ENCODE results near the gene NDUFC2.
"Not testable (repeated sequence)": the region's sequence is repeated elsewhere in the genome, so short reads cannot be mapped to it uniquely, and the experiment has no call there.

The NDUFC2 gene

DNA sequence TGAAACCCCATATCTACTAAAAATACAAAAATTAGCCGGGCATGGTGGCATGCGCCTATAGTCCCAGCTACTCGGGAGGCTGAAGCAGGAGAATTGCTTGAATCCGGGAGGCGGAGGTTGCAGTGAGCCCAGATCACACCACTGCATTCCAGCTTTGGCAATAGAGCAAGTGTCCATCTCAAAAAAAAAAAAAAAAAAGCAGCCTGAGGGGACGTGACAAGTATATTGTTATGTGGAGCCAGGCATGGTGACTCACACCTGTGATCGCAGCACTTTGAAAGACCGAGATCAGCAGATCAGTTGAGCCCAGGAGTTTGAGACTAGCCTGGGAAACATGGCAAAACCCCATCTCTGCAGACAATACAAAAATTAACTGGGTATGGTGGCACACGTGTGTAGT, 51.2 kb downstream of the NDUFC2 start:
- not testable (repeated sequence) for DNase-seq

DNA sequence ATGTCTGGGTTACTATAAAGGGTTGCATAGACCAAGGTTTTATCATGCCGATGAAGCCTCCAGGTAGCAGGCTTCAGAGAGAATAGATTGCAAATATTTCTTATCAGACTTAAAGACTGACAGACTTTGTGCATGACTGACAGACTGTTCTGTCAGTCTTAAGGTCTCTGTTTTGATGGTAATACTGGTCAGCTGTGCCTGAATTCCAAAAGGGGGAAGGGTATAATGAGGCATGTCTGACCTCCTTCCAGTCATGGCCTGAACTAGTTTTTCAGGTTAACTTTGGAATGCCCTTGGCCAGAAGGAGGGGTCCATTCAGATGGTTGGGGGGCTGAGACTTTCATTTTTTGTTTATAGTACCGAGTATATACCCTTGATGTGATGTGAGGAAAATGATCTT, 51.9 kb downstream of the NDUFC2 start:
- DNase-seq, result no peak

DNA sequence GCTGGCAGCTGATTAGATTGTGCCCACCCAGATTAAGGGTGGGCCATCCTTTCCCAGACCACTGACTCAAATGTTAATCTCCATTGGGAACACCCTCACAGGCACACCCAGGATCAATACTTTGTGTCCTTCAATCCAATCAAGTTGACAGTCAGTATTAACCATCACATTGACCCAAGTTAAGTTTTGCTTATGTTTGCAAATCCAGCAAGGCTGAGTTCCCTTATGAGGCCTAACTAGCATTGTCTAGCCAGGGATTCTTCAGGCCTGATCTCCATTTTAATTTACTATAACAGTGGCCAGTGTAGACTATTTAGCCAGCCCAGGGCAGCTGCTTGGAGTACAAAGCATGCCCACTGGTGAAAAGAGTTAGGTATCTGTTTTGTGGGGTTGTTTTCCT, 54.3 kb downstream of the NDUFC2 start:
- DNase-seq, result no peak

DNA sequence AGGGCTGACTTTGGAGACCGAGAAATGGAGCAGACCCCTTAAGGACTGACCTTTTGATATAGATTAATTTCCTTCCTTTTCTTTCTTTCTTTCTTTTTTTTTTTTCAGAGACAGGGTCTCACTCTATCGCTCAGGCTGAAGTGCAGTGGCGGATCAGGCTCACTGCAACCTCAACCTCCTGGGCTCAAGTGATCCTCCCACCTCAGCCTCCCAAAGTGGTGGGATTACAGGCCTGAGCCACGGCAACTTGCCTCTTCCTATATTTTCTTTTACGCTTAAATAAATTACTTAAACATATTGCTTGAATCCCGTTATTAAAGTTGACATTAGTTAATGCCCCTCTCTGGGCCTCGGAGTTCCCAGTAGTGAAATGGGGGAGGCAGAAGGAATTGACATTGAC, 56.2 kb downstream of the NDUFC2 start:
- no peak for DNase-seq

DNA sequence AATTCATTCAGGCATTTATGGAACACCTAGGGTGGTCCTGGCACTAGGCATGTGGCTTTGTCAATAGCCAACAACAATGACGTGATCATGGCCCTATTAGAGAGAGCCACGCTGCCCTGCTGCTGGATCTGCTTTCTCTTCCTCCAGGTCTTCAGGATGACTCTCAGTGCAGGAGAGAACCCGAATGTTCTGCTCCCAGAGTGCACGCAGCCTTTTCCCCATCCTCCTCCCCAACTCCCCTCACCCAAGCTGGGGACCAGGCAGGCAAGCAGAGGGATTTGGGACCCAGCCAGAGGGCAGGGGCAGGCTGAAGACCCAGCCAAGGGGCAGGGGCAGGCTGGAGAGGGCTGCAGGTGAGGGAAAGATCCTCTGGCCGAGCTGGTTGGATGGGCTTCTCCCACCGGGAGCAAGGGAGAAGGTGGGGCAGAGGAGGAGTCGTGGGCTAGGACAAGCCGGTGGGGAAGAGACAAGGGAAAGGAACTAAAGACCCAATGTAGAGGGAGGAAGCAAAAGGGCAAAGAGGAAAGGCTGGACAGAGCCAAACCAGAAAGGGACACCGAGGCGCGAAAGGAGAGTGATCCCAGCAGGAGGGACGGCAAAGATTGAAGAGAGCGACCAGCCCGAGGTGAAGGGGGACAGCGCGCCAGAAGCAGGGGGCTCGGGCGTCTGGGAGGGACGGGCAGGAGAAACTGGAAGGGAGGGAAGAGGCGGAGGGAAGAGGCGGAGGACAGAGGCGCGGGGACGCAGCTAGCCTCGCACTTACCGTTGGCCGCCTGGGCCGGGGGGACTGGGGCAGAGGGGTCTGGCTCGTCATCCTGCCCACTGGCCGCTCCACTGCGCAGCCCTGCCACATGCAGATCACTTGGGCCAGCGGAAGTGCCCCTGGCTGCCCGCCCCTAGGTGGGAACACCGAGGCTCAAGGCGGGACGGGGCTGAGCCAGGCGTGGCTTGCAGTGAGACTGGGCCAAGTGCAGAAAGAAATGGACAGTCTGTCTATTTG, 57.0 kb downstream of the NDUFC2 start, which contains the start of gene KCTD14:
Gene KCTD14 (minus strand): TSS at position 880 of the 1,000 bp plus-strand sequence. CDS start 27 bp downstream, at position 853.
- DNase-seq, result no peak

DNA sequence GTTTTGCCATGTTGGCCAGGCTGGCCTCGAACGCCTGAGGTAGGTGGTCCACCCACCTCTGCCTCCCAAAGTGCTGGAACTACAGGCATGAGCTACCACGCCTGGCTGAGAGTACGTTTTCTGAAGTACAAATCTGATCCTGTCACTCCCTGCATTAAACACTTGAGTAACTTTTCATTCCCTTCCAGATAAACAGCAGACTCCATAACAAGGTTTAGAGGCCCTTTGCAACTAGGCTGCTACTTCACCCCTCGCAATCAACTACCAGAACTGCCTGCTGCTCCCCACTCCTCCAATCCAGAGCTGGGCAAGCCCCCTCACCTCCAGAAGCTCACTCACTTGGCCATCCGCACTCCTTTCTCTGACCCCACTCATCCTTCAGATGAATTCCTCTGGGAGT, 58.1 kb downstream of the NDUFC2 start:
- DNase-seq, result no peak

DNA sequence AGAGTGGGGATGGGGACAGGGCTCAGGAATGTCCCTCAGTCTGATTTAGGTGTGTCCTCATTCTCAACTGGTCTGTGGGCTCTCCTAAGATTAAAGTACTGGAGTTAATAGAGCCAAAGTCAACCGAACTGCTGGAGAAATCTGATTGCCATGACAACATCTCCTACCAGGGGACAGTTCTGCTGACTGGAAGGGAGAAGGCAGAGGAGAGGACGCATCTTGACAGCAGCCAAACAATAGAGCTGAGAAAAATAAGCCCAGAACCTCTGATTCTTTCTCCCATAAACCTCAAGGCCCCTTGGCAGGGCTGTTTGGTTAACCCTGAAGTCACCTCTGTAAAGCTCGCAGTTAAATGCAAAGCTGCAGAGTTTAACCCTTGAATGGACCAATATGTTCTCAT, 59.4 kb downstream of the NDUFC2 start:
- no peak for DNase-seq

DNA sequence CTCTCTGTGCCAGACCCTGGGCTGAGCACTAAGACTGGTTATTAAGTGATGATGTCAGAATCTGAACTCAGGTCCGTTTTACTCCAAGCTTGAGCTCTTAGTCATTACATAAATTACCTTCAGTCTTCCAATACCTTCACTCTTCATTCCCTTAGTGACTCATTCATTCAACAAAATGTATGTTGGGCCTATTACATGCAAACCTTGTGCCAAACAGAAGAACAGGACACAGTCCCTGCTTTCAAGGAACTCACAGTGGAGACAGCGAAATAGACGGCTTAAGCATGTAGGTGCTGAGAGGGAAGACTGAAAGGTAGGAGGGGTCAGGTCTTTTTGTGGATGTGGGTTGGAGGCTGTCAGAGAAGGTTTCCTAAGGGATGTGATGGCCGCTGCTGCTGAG, 59.9 kb downstream of the NDUFC2 start:
- no peak for DNase-seq

All from NCI-H2171 (cell line).